Stomach (tissue), 9 donors: Measurements from ENCODE around the gene OGA. TPM values are rescaled to one million over a fixed set of nuclear protein-coding genes. Genes with fewer than 3 reads are reported as not detected.

Experiments used
- DNase-seq, 2 donors: peaks; one replicate each; pipeline versions ENCODE4 v3.0.0 to v3.0.0-alpha.2; 2013 to 2019
- H3K27ac ChIP-seq, 5 donors: fragments of 200-600 bp in 4 of 5; sonication (generic) in 4 of 5; one replicate each; pipeline ENCODE4 v1.5.1; 2013 to 2019; ENCODE audit warnings: mild to moderate bottlenecking in 1 of 5, moderate library complexity in 1 of 5
- H3K27me3 ChIP-seq, 3 donors: fragments of 200-600 bp; sonication (generic); one replicate each; pipeline ENCODE4 v1.5.1; 2017 to 2019; ENCODE audit warnings: mixed run types in 1 of 3
- H3K36me3 ChIP-seq, 4 donors: fragments of 200-600 bp; sonication (generic); 1 replicate in 3 of 4; 2 replicates in 1 of 4; pipeline ENCODE4 v1.5.1; 2016 to 2019
- H3K4me1 ChIP-seq, 4 donors: fragments of 200-600 bp; sonication (generic); one replicate each; pipeline ENCODE4 v1.5.1; 2016 to 2019
- H3K4me3 ChIP-seq, 4 donors: fragments of 200-600 bp; sonication (generic) in 3 of 4; one replicate each; pipeline ENCODE4 v1.5.1; 2016 to 2019; ENCODE audit warnings: mild to moderate bottlenecking in 1 of 4
- H3K9me3 ChIP-seq, 4 donors: fragments of 200-600 bp; sonication (generic); one replicate each; pipeline ENCODE4 v1.5.1; 2016 to 2019
- CTCF ChIP-seq, 7 experiments: fragments of 450-650 bp in 4 of 7; fragments of 200-600 bp in 3 of 7; sonication (generic) in 3 of 7; IDR thresholded peaks; one replicate each; pipeline ENCODE4 v1.5.1; 2016 to 2019; ENCODE audit warnings: antibody characterized with exemption in 7 of 7, control low read depth in 2 of 7, mild to moderate bottlenecking in 1 of 7
- EP300 ChIP-seq: sonication (generic); formaldehyde crosslinking; IDR thresholded peaks from one replicate; pipeline ENCODE4 v1.6.1; 2017; ENCODE audit warnings: antibody characterized with exemption
- POLR2A ChIP-seq, 4 donors: fragments of 450-650 bp; IDR thresholded peaks; one replicate each; pipeline ENCODE4 v1.6.1; 2016; ENCODE audit warnings: antibody characterized with exemption in 4 of 4, control low read depth in 2 of 4, mild to moderate bottlenecking in 1 of 4, moderate library complexity in 1 of 4
- POLR2AphosphoS5 ChIP-seq, 3 donors: sonication (generic); formaldehyde crosslinking; IDR thresholded peaks; one replicate each; pipeline ENCODE4 v1.6.1; 2016; ENCODE audit warnings: antibody characterized with exemption in 3 of 3
- WGBS, 5 donors: extraction: QIAGEN DNeasy Blood & Tissue Kit in 3 of 5; methylation state at CpG; one replicate each; pipeline versions ENCODE4 v1.1.5 to v1.1.7; 2013 to 2018; 5-methylcytosine and 5-hydroxymethylcytosine counted together
- intact Hi-C: fragments of 100-400 bp; cut with DNase I; formaldehyde crosslinking; loops from one replicate; pipeline ENCODE4 v1.15.1; 2023; ENCODE audit warnings: low total_unique reads
- polyA plus RNA-seq, 3 donors: library from polyadenylated mRNA; stranded (reverse); fragments of 200-250 nt; gene quantifications; one replicate each; pipeline ENCODE4 v1.2.3, GENCODE V29; 2013
- total RNA-seq, 5 donors: library from RNA; depleted of rRNA; stranded (reverse); fragments of >200 nt; gene quantifications; one replicate each; pipeline versions ENCODE4 v1.1.0 to v1.2.3, GENCODE V29; 2014 to 2016
- donor health status: healthy with polysubstance abuse.
- donor health status: Bipolar disorder and iron deficiency.
- donor health status: healthy.

The OGA gene
- total and polyA plus RNA-seq, 8 donors = 18.9 to 312 (median 131) TPM

- H3K27me3 ChIP-seq = peaks cover 28 to 66% (median 58%) of the 10 kb centered on the region in 3 donors
- H3K27ac ChIP-seq = no peak overlapping the region
- no peak for TF ChIP-seq CTCF (IDR thresholded peaks at IDR 0.05)
- peak overlapping the region in 2 of 4 donors; percentile 48 to 57 for H3K4me3 ChIP-seq
- no peaks in the 10 kb centered on the region for H3K9me3 ChIP-seq
- WGBS, 5 donors = 39 to 62% (median 43%) methylated on average over 10 to 12 of the region's 12 CpGs
- no peaks in the 10 kb centered on the region for H3K36me3 ChIP-seq
- peak in 1 of 2 donors; percentile 23 for DNase-seq
- H3K4me1 ChIP-seq = peaks cover 50 to 84% (median 75%) of the 10 kb centered on the region in 4 donors
- intact Hi-C loops = no loop called here
These were observed 40.0 kb downstream of the OGA start for GRCh38 chr10:101778151-101778780.

GRCh38 chr10:101777619-101778145 is 40.6 kb downstream of the OGA start:
- Histone ChIP-seq H3K27ac (no peak overlapping the region), H3K27me3 (peaks cover 34 to 71% (median 64%) of the 10 kb centered on the region in 3 donors), H3K9me3 (no peaks in the 10 kb centered on the region), H3K4me1 (peaks cover 49 to 82% (median 72%) of the 10 kb centered on the region in 4 donors), H3K4me3 (no peak overlapping the region), H3K36me3 (no peaks in the 10 kb centered on the region)
- 85 to 90% (median 88%) methylated on average over 3 of the region's 3 CpGs for WGBS, 5 donors
- TF ChIP-seq POLR2A (IDR thresholded peaks at IDR 0.05) = no peak
- no peak for TF ChIP-seq EP300
- TF ChIP-seq CTCF (IDR thresholded peaks at IDR 0.05) = no peak
- TF ChIP-seq POLR2AphosphoS5 (IDR thresholded peaks at IDR 0.05) = no peak
- DNase-seq = peak; percentile 16 to 25
- intact Hi-C loops = no loop called here

GRCh38 chr10:101776161-101776817 is 42.0 kb downstream of the OGA start:
- no peaks in the 10 kb centered on the region for H3K9me3 ChIP-seq
- H3K4me3 ChIP-seq = peak overlapping the region in 3 of 4 donors; percentile 35 to 41 (median 36)
- intact Hi-C loops = no loop called here
- DNase-seq = peak; percentile 21 to 23
- TF ChIP-seq CTCF (IDR thresholded peaks at IDR 0.05) (no peak), EP300 (no peak), POLR2AphosphoS5 (IDR thresholded peaks at IDR 0.05) (no peak), POLR2A (IDR thresholded peaks at IDR 0.05) (no peak)
- H3K36me3 ChIP-seq = no peaks in the 10 kb centered on the region
- H3K27ac ChIP-seq = no peak overlapping the region
- peaks cover 36 to 85% (median 78%) of the 10 kb centered on the region in 3 donors for H3K27me3 ChIP-seq
- peaks cover 39 to 68% (median 58%) of the 10 kb centered on the region in 4 donors for H3K4me1 ChIP-seq
- WGBS, 5 donors = 5 to 18% (median 16%) methylated on average over 19 to 61 of the region's 74 CpGs

GRCh38 chr10:101775273-101776160 is 42.7 kb downstream of the OGA start, which contains the start of gene FGF8:
Gene FGF8 (minus strand): TSS chr10:101776114. CDS start chr10:101775900, 214 bp downstream.
- no peaks in the 10 kb centered on the region for H3K9me3 ChIP-seq
- 0 to 3% (median 2%) methylated on average over 21 to 92 of the region's 98 CpGs for WGBS, 5 donors
- H3K4me3 ChIP-seq = peak within 1 kb of the TSS; percentile 24 to 41 (median 36)
- H3K27me3 ChIP-seq = peaks cover 36 to 93% (median 84%) of the 10 kb centered on the region in 3 donors
- intact Hi-C loops = no loop called here
- H3K4me1 ChIP-seq = peaks cover 39 to 60% (median 51%) of the 10 kb centered on the region in 4 donors
- TF ChIP-seq EP300 (no peak), POLR2A (IDR thresholded peaks at IDR 0.05) (no peak), CTCF (IDR thresholded peaks at IDR 0.05) (no peak), POLR2AphosphoS5 (IDR thresholded peaks at IDR 0.05) (no peak)
- no peaks in the 10 kb centered on the region for H3K36me3 ChIP-seq
- DNase-seq = peak; percentile 20 to 35
- no peak within 1 kb of the TSS for H3K27ac ChIP-seq
